Lung (tissue), 12 donors: ENCODE measurements around the gene C5AR1. TPM values are rescaled to one million over a fixed set of nuclear protein-coding genes. Genes with fewer than 3 reads are reported as not detected.

Experiments
- ATAC-seq: fragments of 200-7000 bp; cut with Tn5 transposase; one replicate; pipeline ENCODE4 v1.9.1; 2020; ENCODE audit warnings: moderate number of reproducible peaks; ENCODE audit not compliant: insufficient read depth, low FRiP score
- DNase-seq, 3 donors: peaks; one replicate each; pipeline ENCODE4 v3.0.0-alpha.2; 2013 to 2017
- H3K27ac ChIP-seq, 2 donors: one replicate each; pipeline ENCODE4 v1.5.1; 2013; ENCODE audit warnings: mild to moderate bottlenecking in 2 of 2, moderate library complexity in 2 of 2, control low read depth in 1 of 2, inconsistent platforms in 1 of 2, low read depth in 1 of 2, low read length in 1 of 2
- H3K27me3 ChIP-seq, 3 donors: one replicate each; pipeline ENCODE4 v1.5.1; 2013; ENCODE audit warnings: low read length in 2 of 3; ENCODE audit not compliant: control insufficient read depth in 3 of 3, insufficient read depth in 3 of 3
- H3K36me3 ChIP-seq, 4 donors: one replicate each; pipeline ENCODE4 v1.5.1; 2013; ENCODE audit warnings: low read length in 4 of 4, mild to moderate bottlenecking in 1 of 4, moderate library complexity in 1 of 4; ENCODE audit not compliant: control insufficient read depth in 4 of 4, insufficient read depth in 4 of 4
- H3K4me1 ChIP-seq, 5 donors: one replicate each; pipeline ENCODE4 v1.5.1; 2013; ENCODE audit warnings: low read length in 5 of 5, mild to moderate bottlenecking in 2 of 5, moderate library complexity in 1 of 5; ENCODE audit not compliant: control insufficient read depth in 5 of 5, insufficient read depth in 5 of 5
- H3K4me3 ChIP-seq: one replicate; pipeline ENCODE4 v1.5.1; 2013; ENCODE audit warnings: mild to moderate bottlenecking, control low read depth, moderate library complexity
- H3K9ac ChIP-seq, 2 donors: one replicate each; pipeline ENCODE4 v1.5.1; 2013; ENCODE audit warnings: low read length in 2 of 2, control low read depth in 1 of 2; ENCODE audit not compliant: insufficient read depth in 1 of 2
- H3K9me3 ChIP-seq, 4 donors: one replicate each; pipeline ENCODE4 v1.5.1; 2013; ENCODE audit warnings: low read length in 3 of 4, mild to moderate bottlenecking in 1 of 4, moderate library complexity in 1 of 4; ENCODE audit not compliant: control insufficient read depth in 4 of 4, insufficient read depth in 3 of 4
- CTCF ChIP-seq: IDR thresholded peaks from 2 replicates; pipeline ENCODE4 v1.5.1; 2012; ENCODE audit warnings: mild to moderate bottlenecking; ENCODE audit errors: control extremely low read depth, extremely low read depth
- WGBS, 2 donors: extraction: QIAGEN DNeasy Blood & Tissue Kit; methylation state at CpG; one replicate each; pipeline ENCODE4 v1.1.7; 2013; 5-methylcytosine and 5-hydroxymethylcytosine counted together
- polyA plus RNA-seq, 2 donors: library from polyadenylated mRNA; stranded (reverse); fragments of 200-250 nt; gene quantifications; one replicate each; pipeline ENCODE4 v1.2.1, GENCODE V29; 2013
- total RNA-seq, 2 donors: library from RNA; depleted of rRNA in 1 of 2; stranded (reverse); fragments of >200 nt in 1 of 2; gene quantifications; one replicate each; pipeline ENCODE4 v1.2.1, GENCODE V29; 2014 to 2021
- donor health status: control.
- donor health status: control.
- donor health status: Bipolar disorder and iron deficiency.
- donor health status: healthy.
- donor health status: DM: yes; HTN: yes; CAD: no.

The C5AR1 gene
- total and polyA plus RNA-seq, 4 donors, result 9.4 to 156 (median 45.4) TPM

- no peak for DNase-seq
- H3K4me3 ChIP-seq, result no peak overlapping the region
- no peaks in the 10 kb centered on the region for H3K9me3 ChIP-seq
- H3K4me1 ChIP-seq, result peaks cover 0 to 6% (median 4%) of the 10 kb centered on the region in 5 donors
- peaks cover 8 to 19% (median 12%) of the 10 kb centered on the region in 4 donors for H3K36me3 ChIP-seq
- WGBS, 2 donors, result 88 to 91% methylated on average over 6 of the region's 6 CpGs
- no peak for ATAC-seq
- H3K27me3 ChIP-seq, result no peaks in the 10 kb centered on the region
- TF ChIP-seq CTCF, result no peak
- H3K27ac ChIP-seq, result no peak overlapping the region
- no peak overlapping the region for H3K9ac ChIP-seq
These were observed 41.0 kb downstream of the C5AR1 start for GRCh38 chr19:47350630-47351029.

- no peak overlapping the region for H3K9ac ChIP-seq
- peaks cover 9 to 22% (median 16%) of the 10 kb centered on the region in 4 donors for H3K36me3 ChIP-seq
- no peaks in the 10 kb centered on the region for H3K27me3 ChIP-seq
- H3K4me3 ChIP-seq, result no peak overlapping the region
- WGBS, 2 donors, result 78 to 89% methylated on average over 3 of the region's 3 CpGs
- no peaks in the 10 kb centered on the region for H3K9me3 ChIP-seq
- peaks cover 0 to 6% (median 4%) of the 10 kb centered on the region in 5 donors for H3K4me1 ChIP-seq
- ATAC-seq (no peak), DNase-seq (peak in 1 of 3 donors; percentile 3)
- TF ChIP-seq CTCF, result no peak
- no peak overlapping the region for H3K27ac ChIP-seq
These were observed 41.9 kb downstream of the C5AR1 start for GRCh38 chr19:47351548-47351947.

- Histone ChIP-seq H3K9me3 (no peaks in the 10 kb centered on the region), H3K4me3 (no peak overlapping the region), H3K4me1 (peaks cover 0 to 6% (median 4%) of the 10 kb centered on the region in 5 donors), H3K27ac (no peak overlapping the region), H3K36me3 (peaks cover 13 to 25% (median 21%) of the 10 kb centered on the region in 4 donors), H3K9ac (no peak overlapping the region), H3K27me3 (no peaks in the 10 kb centered on the region)
- WGBS, 2 donors, result 40 to 63% methylated on average over 2 of the region's 2 CpGs
- ATAC-seq, result no peak
- no peak for DNase-seq
- TF ChIP-seq CTCF, result no peak
These were observed 42.4 kb downstream of the C5AR1 start for GRCh38 chr19:47352095-47352494.

- DNase-seq, result no peak
- H3K4me1 ChIP-seq, result peaks cover 0 to 6% (median 4%) of the 10 kb centered on the region in 5 donors
- 90 to 95% methylated on average over 24 of the region's 24 CpGs for whole genome bisulfite sequencing, 2 donors
These were observed 43.6 kb downstream of the C5AR1 start for GRCh38 chr19:47353307-47353712.

More at GRCh38 chr19:47353307-47353712, 43.6 kb downstream of the C5AR1 start:
- ATAC-seq, result no peak
- no peak for TF ChIP-seq CTCF
- Histone ChIP-seq H3K36me3 (peaks cover 22 to 36% (median 32%) of the 10 kb centered on the region in 4 donors), H3K27ac (no peak overlapping the region), H3K9me3 (peaks cover 0 to 7% (median 0%) of the 10 kb centered on the region in 4 donors), H3K27me3 (no peaks in the 10 kb centered on the region), H3K9ac (no peak overlapping the region), H3K4me3 (no peak overlapping the region)
